OCI-LY1 (cell line): ENCODE results near the gene VKORC1.

Experiments used
- H2AFZ ChIP-seq: fragments of 200-600 bp; sonication (generic), shearing (Covaris generic); 2 replicates; pipeline ENCODE4 v1.6.0; 2014; ENCODE audit warnings: antibody characterized with exemption, mild to moderate bottlenecking, low read length
- H3F3A ChIP-seq: fragments of 200-600 bp; sonication (generic), shearing (Covaris generic); 2 replicates; pipeline ENCODE4 v1.6.0; 2014; ENCODE audit warnings: mild to moderate bottlenecking, antibody characterized with exemption, low read length, moderate library complexity; ENCODE audit not compliant: insufficient read depth
- H3K27ac ChIP-seq: fragments of 200-600 bp; sonication (generic); 2 replicates; pipeline ENCODE4 v1.5.1; 2014; ENCODE audit warnings: low read length, mixed run types, mild to moderate bottlenecking, low read depth; ENCODE audit not compliant: poor library complexity, severe bottlenecking
- H3K27me3 ChIP-seq: fragments of 200-600 bp; sonication (generic); 2 replicates; pipeline ENCODE4 v1.6.0; 2014; ENCODE audit warnings: antibody characterized with exemption, mild to moderate bottlenecking, low read length, moderate library complexity; ENCODE audit not compliant: insufficient read depth
- H3K36me3 ChIP-seq: fragments of 200-600 bp; sonication (generic); 2 replicates; pipeline ENCODE4 v1.6.1; 2014; ENCODE audit warnings: mild to moderate bottlenecking, antibody characterized with exemption, low read length, moderate library complexity, mixed read lengths; ENCODE audit not compliant: insufficient read depth
- H3K4me1 ChIP-seq: fragments of 200-600 bp; sonication (generic); 2 replicates; pipeline ENCODE4 v1.5.1; 2014; ENCODE audit warnings: mild to moderate bottlenecking, low read length, moderate library complexity; ENCODE audit not compliant: insufficient read depth, severe bottlenecking
- H3K4me2 ChIP-seq: fragments of 200-600 bp; sonication (generic), shearing (Covaris generic); 2 replicates; pipeline ENCODE4 v1.6.1; 2014; ENCODE audit warnings: low read length
- H3K4me3 ChIP-seq: fragments of 200-600 bp; sonication (generic); 2 replicates; pipeline ENCODE4 v1.5.1; 2014; ENCODE audit warnings: low read length, low read depth, mild to moderate bottlenecking, mixed read lengths; ENCODE audit not compliant: poor library complexity, severe bottlenecking
- H3K79me2 ChIP-seq: fragments of 200-600 bp; shearing (Covaris generic); 2 replicates; pipeline ENCODE4 v1.6.1; 2016; ENCODE audit warnings: mixed run types, low read length, mixed read lengths; ENCODE audit not compliant: insufficient read depth
- H3K9ac ChIP-seq: fragments of 200-600 bp; sonication (generic), shearing (Covaris generic); 2 replicates; pipeline ENCODE4 v1.6.1; 2014; ENCODE audit warnings: mild to moderate bottlenecking, low read length, mixed read lengths
- H3K9me2 ChIP-seq: fragments of 200-600 bp; sonication (generic), shearing (Covaris generic); 2 replicates; pipeline ENCODE4 v1.6.1; 2014; ENCODE audit warnings: low read depth, mild to moderate bottlenecking, low read length, mixed read lengths
- H3K9me3 ChIP-seq: fragments of 200-600 bp; shearing (Covaris generic); 2 replicates; pipeline ENCODE4 v1.6.1; 2014; ENCODE audit warnings: low read length, mixed read lengths
- H4K20me1 ChIP-seq: fragments of 200-600 bp; sonication (generic), shearing (Covaris generic); 2 replicates; pipeline ENCODE4 v1.6.0; 2016; ENCODE audit warnings: mild to moderate bottlenecking, low read length; ENCODE audit not compliant: insufficient read depth
- CTCF ChIP-seq: fragments of 200-600 bp; sonication (generic), shearing (Covaris generic); IDR thresholded peaks from 2 replicates; pipeline ENCODE4 v1.5.1; 2017; ENCODE audit warnings: mild to moderate bottlenecking, antibody characterized with exemption, low read length, moderate library complexity, mixed read lengths
- EZH2 ChIP-seq: fragments of 200-600 bp; sonication (generic), shearing (Covaris generic); IDR thresholded peaks from 2 replicates; pipeline ENCODE4 v1.8.0; 2017; ENCODE audit warnings: borderline replicate concordance, mixed run types, mild to moderate bottlenecking, antibody characterized with exemption, low read length, moderate library complexity, mixed read lengths

Gene VKORC1

GRCh38 chr16:31084584-31085302 is 9.9 kb downstream of the VKORC1 start:
- H3K4me2 ChIP-seq, result no peak overlapping the region

GRCh38 chr16:31083981-31084380 is 10.6 kb downstream of the VKORC1 start:
- TF ChIP-seq CTCF (no peak), EZH2 (no peak)
- H3K4me3 ChIP-seq, result no peak overlapping the region
- no peak overlapping the region for H3K4me2 ChIP-seq
- H3K27me3 ChIP-seq, result no peaks in the 10 kb centered on the region
- H3F3A ChIP-seq, result no peaks in the 10 kb centered on the region
- no peaks in the 10 kb centered on the region for H3K9me3 ChIP-seq
- no peak overlapping the region for H2AFZ ChIP-seq
- H3K36me3 ChIP-seq, result peaks cover 43% of the 10 kb centered on the region
- no peaks in the 10 kb centered on the region for H3K4me1 ChIP-seq
- no peaks in the 10 kb centered on the region for H3K9me2 ChIP-seq
- H4K20me1 ChIP-seq, result no peaks in the 10 kb centered on the region
- no peak overlapping the region for H3K27ac ChIP-seq
- no peaks in the 10 kb centered on the region for H3K79me2 ChIP-seq
- H3K9ac ChIP-seq, result no peak overlapping the region

More at GRCh38 chr16:31084584-31085302, 9.9 kb downstream of the VKORC1 start:
- Histone ChIP-seq H3K27me3 (no peaks in the 10 kb centered on the region), H3K9ac (no peak overlapping the region), H3K36me3 (peaks cover 36% of the 10 kb centered on the region), H3K9me3 (no peaks in the 10 kb centered on the region), H3K9me2 (no peaks in the 10 kb centered on the region), H3K79me2 (no peaks in the 10 kb centered on the region), H3K4me1 (no peaks in the 10 kb centered on the region), H3K4me3 (no peak overlapping the region), H2AFZ (no peak overlapping the region), H3F3A (no peaks in the 10 kb centered on the region), H4K20me1 (no peaks in the 10 kb centered on the region), H3K27ac (no peak overlapping the region)
- TF ChIP-seq CTCF, result no peak

- no peak overlapping the region for H3K4me2 ChIP-seq
- TF ChIP-seq EZH2 (no peak), CTCF (no peak)
- no peaks in the 10 kb centered on the region for H3K9me3 ChIP-seq
- H3K9me2 ChIP-seq, result no peaks in the 10 kb centered on the region
- H3K79me2 ChIP-seq, result no peaks in the 10 kb centered on the region
- H4K20me1 ChIP-seq, result no peaks in the 10 kb centered on the region
- peaks cover 47% of the 10 kb centered on the region for H3K36me3 ChIP-seq
- no peaks in the 10 kb centered on the region for H3F3A ChIP-seq
- H3K27me3 ChIP-seq, result no peaks in the 10 kb centered on the region
- H3K4me3 ChIP-seq, result no peak overlapping the region
- no peak overlapping the region for H2AFZ ChIP-seq
- no peak overlapping the region for H3K27ac ChIP-seq
- no peak overlapping the region for H3K9ac ChIP-seq
- H3K4me1 ChIP-seq, result no peaks in the 10 kb centered on the region
Observed at GRCh38 chr16:31083556-31083955, 11.0 kb downstream of the VKORC1 start.
